KMS-11 (cell line): ENCODE data around the gene ARHGAP21.

ENCODE experiments used
- H2AFZ ChIP-seq: fragments of 200-600 bp; sonication (generic); 2 replicates; pipeline ENCODE4 v1.6.1; 2016; ENCODE audit warnings: antibody characterized with exemption, mixed run types, low read depth
- H3K27ac ChIP-seq: fragments of 200-600 bp; sonication (generic); 2 replicates; pipeline ENCODE4 v1.6.1; 2016; ENCODE audit warnings: mild to moderate bottlenecking, mixed run types
- H3K27me3 ChIP-seq: fragments of 200-600 bp; sonication (generic); 2 replicates; pipeline ENCODE4 v1.6.1; 2017; ENCODE audit warnings: mild to moderate bottlenecking, low read depth, mixed run types, moderate library complexity; ENCODE audit not compliant: insufficient read depth
- H3K36me3 ChIP-seq: fragments of 200-600 bp; sonication (generic); 2 replicates; pipeline ENCODE4 v1.6.1; 2017; ENCODE audit warnings: mild to moderate bottlenecking, mixed run types; ENCODE audit not compliant: insufficient read depth
- H3K4me1 ChIP-seq: fragments of 200-600 bp; sonication (generic); 2 replicates; pipeline ENCODE4 v1.6.1; 2016; ENCODE audit warnings: mild to moderate bottlenecking, low read depth, mixed run types; ENCODE audit not compliant: poor library complexity, severe bottlenecking
- H3K4me2 ChIP-seq: fragments of 200-600 bp; sonication (generic); 2 replicates; pipeline ENCODE4 v1.7.0; 2016; ENCODE audit warnings: mild to moderate bottlenecking, mixed run types
- H3K4me3 ChIP-seq: fragments of 200-600 bp; sonication (generic); IDR thresholded peaks from 2 replicates; pipeline ENCODE4 v1.6.1; 2017; ENCODE audit warnings: low read depth, low read length, mixed read lengths; ENCODE audit not compliant: insufficient read depth
- H3K79me2 ChIP-seq: fragments of 200-600 bp; sonication (generic); 2 replicates; pipeline ENCODE4 v1.6.1; 2016; ENCODE audit warnings: low read depth, mixed run types; ENCODE audit not compliant: insufficient read depth
- H3K9ac ChIP-seq: fragments of 200-600 bp; sonication (generic); 2 replicates; pipeline ENCODE4 v1.6.1; 2016; ENCODE audit warnings: mild to moderate bottlenecking, mixed run types
- H4K20me1 ChIP-seq: fragments of 200-600 bp; sonication (generic); 2 replicates; pipeline ENCODE4 v1.6.1; 2016; ENCODE audit warnings: mild to moderate bottlenecking, mixed run types; ENCODE audit not compliant: insufficient read depth
- CTCF ChIP-seq: fragments of 200-600 bp; sonication (generic); conservative IDR thresholded peaks from 2 replicates; pipeline ENCODE4 v1.6.1; 2017; ENCODE audit warnings: low read depth, mild to moderate bottlenecking, antibody characterized with exemption, low read length, moderate library complexity, mixed read lengths

The ARHGAP21 gene

GRCh38 chr10:24724381-24725228 is 918 bp upstream of the ARHGAP21 start:
- Histone ChIP-seq H3K36me3 (no peaks in the 10 kb centered on the region), H3K27me3 (no peaks in the 10 kb centered on the region), H3K79me2 (peaks cover 27% of the 10 kb centered on the region), H3K4me1 (peaks cover 31% of the 10 kb centered on the region), H3K4me3 (no peak overlapping the region), H4K20me1 (no peaks in the 10 kb centered on the region), H2AFZ (peak overlapping the region; percentile 89), H3K4me2 (peak overlapping the region; percentile 81), H3K9ac (peak overlapping the region; percentile 61; the same call in 1 of the 2 replicates), H3K27ac (peak overlapping the region; percentile 53)
- TF ChIP-seq CTCF: no peak

GRCh38 chr10:24723386-24723787 is 300 bp downstream of the ARHGAP21 start:
- peak overlapping the region; percentile 81 for H3K27ac ChIP-seq

GRCh38 chr10:24722676-24723385 is 856 bp downstream of the ARHGAP21 start:
- Histone ChIP-seq H3K27ac (peak overlapping the region; percentile 81), H3K4me2 (peak overlapping the region; percentile 50; the same call in 1 of the 2 replicates), H2AFZ (peak overlapping the region; percentile 75), H3K79me2 (peaks cover 34% of the 10 kb centered on the region), H3K4me3 (no peak overlapping the region), H3K36me3 (no peaks in the 10 kb centered on the region), H3K27me3 (no peaks in the 10 kb centered on the region), H3K9ac (peak overlapping the region; percentile 85), H3K4me1 (peaks cover 41% of the 10 kb centered on the region), H4K20me1 (no peaks in the 10 kb centered on the region)
- no peak for TF ChIP-seq CTCF

More at GRCh38 chr10:24723386-24723787, 300 bp downstream of the ARHGAP21 start:
- Histone ChIP-seq H3K79me2 (peaks cover 34% of the 10 kb centered on the region), H2AFZ (no peak overlapping the region), H4K20me1 (no peaks in the 10 kb centered on the region), H3K9ac (peak overlapping the region; percentile 85; the same call in 1 of the 2 replicates), H3K36me3 (no peaks in the 10 kb centered on the region), H3K4me1 (peaks cover 41% of the 10 kb centered on the region), H3K4me2 (no peak overlapping the region), H3K27me3 (no peaks in the 10 kb centered on the region), H3K4me3 (no peak overlapping the region)
- TF ChIP-seq CTCF: no peak

DNA sequence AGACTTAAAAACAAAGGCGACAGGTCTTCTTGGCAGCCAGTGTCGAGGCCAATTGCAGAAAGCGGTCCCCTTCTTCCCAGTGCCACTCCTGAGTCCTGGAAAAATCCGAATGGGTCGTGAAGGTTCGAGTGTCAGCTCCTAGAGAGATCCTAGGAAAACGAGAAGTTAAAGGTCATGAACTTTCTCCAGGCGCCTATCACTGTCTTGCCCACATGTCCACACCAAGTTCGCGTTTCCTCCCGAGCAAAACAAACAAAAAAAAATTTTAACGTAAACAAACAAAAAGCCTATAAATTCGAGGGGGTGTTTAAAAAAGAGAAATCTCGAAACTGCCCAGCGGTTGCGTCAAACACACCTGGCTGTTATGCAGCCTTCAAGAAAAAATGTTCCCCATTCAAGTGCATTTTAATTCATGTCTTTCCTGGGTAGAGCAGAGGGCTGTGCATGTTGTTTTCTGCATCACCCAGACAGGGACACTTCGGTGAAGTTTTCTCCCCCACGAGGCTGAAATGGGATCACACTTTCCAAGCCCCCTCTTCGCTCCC is 1.5 kb downstream of the ARHGAP21 start:
- Histone ChIP-seq H3K36me3 (no peaks in the 10 kb centered on the region), H2AFZ (peak overlapping the region; percentile 75), H3K9ac (peak overlapping the region; percentile 85), H4K20me1 (no peaks in the 10 kb centered on the region), H3K27ac (peak overlapping the region; percentile 81), H3K4me1 (peaks cover 41% of the 10 kb centered on the region), H3K79me2 (peaks cover 34% of the 10 kb centered on the region), H3K4me2 (peak overlapping the region; percentile 50), H3K27me3 (no peaks in the 10 kb centered on the region), H3K4me3 (no peak overlapping the region)
- TF ChIP-seq CTCF: no peak
